HepG2 (cell line): ENCODE results near the gene BLCAP. TPM values are rescaled to one million over a fixed set of nuclear protein-coding genes. Genes with fewer than 3 reads are reported as not detected.

ENCODE experiments used
- BCL6 ChIP-seq: IDR thresholded peaks from 2 replicates; pipeline ENCODE4 v1.6.1; 2016; ENCODE audit warnings: missing genetic modification reagents, missing compliant biosample characterization
- FOXM1 ChIP-seq: sonication (generic); formaldehyde crosslinking; IDR thresholded peaks from 2 replicates; pipeline ENCODE4 v1.5.0; 2020; ENCODE audit warnings: missing genetic modification reagents
- GATAD2A ChIP-seq: IDR thresholded peaks from 2 replicates; pipeline ENCODE4 v1.6.1; 2016
- HDAC6 ChIP-seq: fragments of 200-600 bp; sonication (generic); IDR thresholded peaks from 2 replicates; pipeline ENCODE4 v1.7.0; 2017; ENCODE audit warnings: mild to moderate bottlenecking, antibody characterized with exemption, low read length, low read depth
- HOXD1 ChIP-seq: sonication (generic); formaldehyde crosslinking; IDR thresholded peaks from 2 replicates; pipeline ENCODE4 v1.5.0; 2020; ENCODE audit warnings: missing genetic modification reagents
- MXD4 ChIP-seq: IDR thresholded peaks from 2 replicates; pipeline ENCODE4 v1.6.1; 2016; ENCODE audit warnings: mild to moderate bottlenecking, missing biosample characterization, missing genetic modification reagents
- NFE2 ChIP-seq: sonication (generic); formaldehyde crosslinking; IDR thresholded peaks from 2 replicates; pipeline ENCODE4 v1.4.0; 2020; ENCODE audit warnings: missing genetic modification reagents
- ONECUT2 ChIP-seq: sonication (generic); formaldehyde crosslinking; IDR thresholded peaks from 2 replicates; pipeline ENCODE4 v1.4.0; 2020; ENCODE audit warnings: missing genetic modification reagents
- PAXIP1 ChIP-seq: sonication (generic); formaldehyde crosslinking; conservative IDR thresholded peaks from 2 replicates; pipeline ENCODE4 v1.4.0; 2020; ENCODE audit warnings: mild to moderate bottlenecking, missing genetic modification reagents, moderate library complexity
- PBX2 ChIP-seq: IDR thresholded peaks from 2 replicates; pipeline ENCODE4 v1.6.1; 2016; ENCODE audit warnings: control low read depth
- REL ChIP-seq: sonication (generic); formaldehyde crosslinking; conservative IDR thresholded peaks from 2 replicates; pipeline ENCODE4 v1.8.0; 2022; ENCODE audit warnings: mild to moderate bottlenecking, missing genetic modification reagents, moderate library complexity
- SAP130 ChIP-seq: IDR thresholded peaks from 2 replicates; pipeline ENCODE4 v1.6.1; 2016; ENCODE audit warnings: low read depth
- SMARCC2 ChIP-seq: fragments of 450-650 bp; IDR thresholded peaks from 2 replicates; pipeline ENCODE4 v1.6.1; 2017; ENCODE audit warnings: antibody characterized with exemption, mild to moderate bottlenecking
- THAP7 ChIP-seq: sonication (generic); formaldehyde crosslinking; IDR thresholded peaks from 2 replicates; pipeline ENCODE4 v1.8.1; 2023; ENCODE audit warnings: mild to moderate bottlenecking, missing genetic modification reagents
- ZBTB37 ChIP-seq: sonication (generic); formaldehyde crosslinking; IDR thresholded peaks from 2 replicates; pipeline ENCODE4 v1.4.0; 2020; ENCODE audit warnings: mild to moderate bottlenecking, missing genetic modification reagents
- ZKSCAN5 ChIP-seq: sonication (generic); formaldehyde crosslinking; IDR thresholded peaks from 2 replicates; pipeline ENCODE4 v1.5.1; 2020; ENCODE audit warnings: mild to moderate bottlenecking, missing genetic modification reagents
- ZNF547 ChIP-seq: sonication (generic); formaldehyde crosslinking; IDR thresholded peaks from 2 replicates; pipeline ENCODE4 v1.5.1; 2020; ENCODE audit warnings: mild to moderate bottlenecking, missing genetic modification reagents
- ZNF563 ChIP-seq: sonication (generic); formaldehyde crosslinking; IDR thresholded peaks from 2 replicates; pipeline ENCODE4 v1.8.0; 2022; ENCODE audit warnings: mild to moderate bottlenecking, moderate library complexity, missing genetic modification reagents
- ZNF597 ChIP-seq: sonication (generic); formaldehyde crosslinking; IDR thresholded peaks from 2 replicates; pipeline ENCODE4 v1.5.0; 2020; ENCODE audit warnings: missing genetic modification reagents
- ZNF614 ChIP-seq: IDR thresholded peaks from 2 replicates; pipeline ENCODE4 v1.6.1; 2018; ENCODE audit warnings: missing biosample characterization, missing genetic modification reagents, inconsistent platforms, borderline replicate concordance
- ZNF784 ChIP-seq: sonication (generic); formaldehyde crosslinking; IDR thresholded peaks from 2 replicates; pipeline ENCODE4 v1.5.1; 2020; ENCODE audit warnings: missing genetic modification reagents, mild to moderate bottlenecking, borderline replicate concordance
- polyA plus RNA-seq, 8 experiments: library from polyadenylated mRNA; depleted of rRNA in 3 of 8; stranded (reverse) in 7 of 8; unstranded in 1 of 8; fragments of >200 nt; fragmentation: Illumina TruSeq in 4 of 8; extraction: Trizol in 4 of 8; gene quantifications; 2 replicates each; pipeline versions ENCODE4 v1.2.1 to v1.2.3, GENCODE V29; 2011 to 2016; ENCODE audit warnings: low read depth in 4 of 8, missing spikeins in 1 of 8, mixed read lengths in 1 of 8; ENCODE audit not compliant: insufficient read depth in 1 of 8
- total RNA-seq, 5 experiments: library from RNA; depleted of rRNA; stranded (reverse); fragments of >200 nt; fragmentation: Illumina TruSeq; extraction: Trizol; gene quantifications; 2 replicates each; pipeline ENCODE4 v1.2.3, GENCODE V29; 2016; ENCODE audit warnings: low read depth in 1 of 5
- TF ChIP-seq, protein P1 (sequence below): IDR thresholded peaks from 2 replicates; pipeline ENCODE4 v1.6.1; 2016; ENCODE audit warnings: low read depth, borderline replicate concordance

Gene BLCAP
- total and polyA plus RNA-seq, 2 of the 13 experiments (the other 11 are each of a cell fraction or from before 2014, with no cell fraction given): 52.4 to 86.8 TPM

GRCh38 chr20:37528446-37529213 lies 954 bp upstream of the BLCAP start (continued):
- TF ChIP-seq PBX2 (CRISPR knock-in tag) (no peak), FOXM1 (CRISPR knock-in tag) (no peak), GATAD2A (CRISPR knock-in tag) (no peak; the same call in 1 of the 2 replicates), ONECUT2 (CRISPR knock-in tag) (no peak), HDAC6 (no peak), BCL6 (CRISPR knock-in tag) (no peak), PAXIP1 (CRISPR knock-in tag) (no peak), NFE2 (CRISPR knock-in tag) (no peak), REL (CRISPR knock-in tag) (no peak), SAP130 (CRISPR knock-in tag) (no peak), ZNF614 (CRISPR knock-in tag) (no peak), ZNF784 (CRISPR knock-in tag) (no peak), ZBTB37 (CRISPR knock-in tag) (no peak), ZKSCAN5 (CRISPR knock-in tag) (no peak), ZNF547 (CRISPR knock-in tag) (no peak), THAP7 (CRISPR knock-in tag) (no peak), ZNF597 (CRISPR knock-in tag) (no peak), SMARCC2 (no peak), MXD4 (CRISPR knock-in tag) (no peak), ZNF563 (CRISPR knock-in tag) (no peak), HOXD1 (CRISPR knock-in tag) (no peak)
- TF ChIP-seq, protein P1, sequence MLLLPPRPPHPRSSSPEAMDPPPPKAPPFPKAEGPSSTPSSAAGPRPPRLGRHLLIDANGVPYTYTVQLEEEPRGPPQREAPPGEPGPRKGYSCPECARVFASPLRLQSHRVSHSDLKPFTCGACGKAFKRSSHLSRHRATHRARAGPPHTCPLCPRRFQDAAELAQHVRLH (CRISPR knock-in tag): no peak
